Spleen (tissue), 7 donors: ENCODE data around the gene ANKRD10.

ENCODE experiments used
- POLR2A ChIP-seq, 3 donors: fragments of 450-650 bp; IDR thresholded peaks; one replicate each; pipeline ENCODE4 v1.5.1; 2017; ENCODE audit warnings: antibody characterized with exemption in 3 of 3, mild to moderate bottlenecking in 1 of 3
- POLR2AphosphoS5 ChIP-seq, 3 donors: sonication (generic); formaldehyde crosslinking; IDR thresholded peaks; one replicate each; pipeline ENCODE4 v1.5.1; 2017; ENCODE audit warnings: antibody characterized with exemption in 3 of 3
- TF ChIP-seq, protein P1 (sequence below), 11 experiments: fragments of 200-600 bp in 7 of 11; fragments of 450-650 bp in 4 of 11; sonication (generic) in 4 of 11; IDR thresholded peaks in 8 of 11; conservative IDR thresholded peaks in 3 of 11; 1 replicate in 7 of 11; 2 replicates in 4 of 11; pipeline versions ENCODE4 v1.4.0 to v1.8.0; 2016 to 2021; ENCODE audit warnings: antibody characterized with exemption in 11 of 11, inconsistent platforms in 4 of 11, mild to moderate bottlenecking in 1 of 11
- donor health status: DM: no; HTN: no; CAD: no; lungs with moderate emphysema.
- donor health status: DM: no; HTN: no; CAD: no.
- donor health status: DM: no; HTN: no; CAD: no.

DNA sequence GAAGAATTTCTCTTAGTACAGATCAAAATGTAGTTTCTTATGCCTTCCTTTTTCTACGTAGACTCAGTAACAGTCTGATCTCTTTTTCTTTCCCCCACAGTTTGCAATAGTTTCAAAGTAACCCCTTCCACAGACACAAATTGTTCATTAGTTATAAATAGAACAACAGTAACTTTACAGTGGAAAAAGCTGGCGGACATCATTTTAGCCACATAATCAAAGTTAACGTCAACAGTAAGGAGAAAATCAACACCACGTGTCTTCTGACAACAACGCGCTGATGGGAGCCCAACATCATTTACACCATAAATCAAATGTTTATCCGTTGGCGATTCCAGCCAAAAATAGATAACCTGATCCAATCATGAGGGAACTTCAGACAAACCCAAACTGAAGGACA, 76.8 kb downstream of the ANKRD10 start:
- TF ChIP-seq POLR2AphosphoS5 (IDR thresholded peaks at IDR 0.05) (no peak), POLR2A (IDR thresholded peaks at IDR 0.05) (no peak)
- TF ChIP-seq, protein P1, sequence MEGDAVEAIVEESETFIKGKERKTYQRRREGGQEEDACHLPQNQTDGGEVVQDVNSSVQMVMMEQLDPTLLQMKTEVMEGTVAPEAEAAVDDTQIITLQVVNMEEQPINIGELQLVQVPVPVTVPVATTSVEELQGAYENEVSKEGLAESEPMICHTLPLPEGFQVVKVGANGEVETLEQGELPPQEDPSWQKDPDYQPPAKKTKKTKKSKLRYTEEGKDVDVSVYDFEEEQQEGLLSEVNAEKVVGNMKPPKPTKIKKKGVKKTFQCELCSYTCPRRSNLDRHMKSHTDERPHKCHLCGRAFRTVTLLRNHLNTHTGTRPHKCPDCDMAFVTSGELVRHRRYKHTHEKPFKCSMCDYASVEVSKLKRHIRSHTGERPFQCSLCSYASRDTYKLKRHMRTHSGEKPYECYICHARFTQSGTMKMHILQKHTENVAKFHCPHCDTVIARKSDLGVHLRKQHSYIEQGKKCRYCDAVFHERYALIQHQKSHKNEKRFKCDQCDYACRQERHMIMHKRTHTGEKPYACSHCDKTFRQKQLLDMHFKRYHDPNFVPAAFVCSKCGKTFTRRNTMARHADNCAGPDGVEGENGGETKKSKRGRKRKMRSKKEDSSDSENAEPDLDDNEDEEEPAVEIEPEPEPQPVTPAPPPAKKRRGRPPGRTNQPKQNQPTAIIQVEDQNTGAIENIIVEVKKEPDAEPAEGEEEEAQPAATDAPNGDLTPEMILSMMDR (IDR thresholded peaks at IDR 0.05 in 8 of 11, conservative IDR thresholded peaks at IDR 0.05 in 3 of 11): no peak
